NCI-H2227 treated with DMSO at 0.1 percent for 48 hours (cell line): ENCODE measurements around the gene COL4A2.
"Not testable (repeated sequence)": the region's sequence is repeated elsewhere in the genome, so short reads cannot be mapped to it uniquely, and the experiment has no call there.

Source experiments
- DNase-seq: peaks from one replicate; lab custom pipeline; 2025; lab: John Stamatoyannopoulos, UW

The COL4A2 gene

DNA sequence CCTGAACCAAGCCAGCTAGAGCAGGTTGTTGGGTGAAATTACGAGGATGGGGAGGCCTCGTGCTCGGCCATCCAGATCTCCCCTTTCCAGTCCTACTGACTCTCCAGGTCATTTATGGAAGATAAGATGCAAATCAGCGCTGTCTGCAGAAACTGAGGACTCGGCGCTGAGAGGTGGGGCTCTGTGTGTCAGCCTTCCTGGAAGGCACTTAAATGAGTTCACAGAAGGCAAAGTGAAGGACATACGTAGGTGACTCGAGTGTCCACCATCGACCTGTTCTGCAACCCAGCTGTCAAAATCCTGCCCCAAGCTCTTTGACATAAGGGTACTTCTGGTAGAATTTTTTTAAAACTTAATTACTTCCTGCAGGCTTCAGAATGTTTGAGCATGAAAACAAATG is 168.0 kb downstream of the COL4A2 start:
- no peak for DNase-seq

DNA sequence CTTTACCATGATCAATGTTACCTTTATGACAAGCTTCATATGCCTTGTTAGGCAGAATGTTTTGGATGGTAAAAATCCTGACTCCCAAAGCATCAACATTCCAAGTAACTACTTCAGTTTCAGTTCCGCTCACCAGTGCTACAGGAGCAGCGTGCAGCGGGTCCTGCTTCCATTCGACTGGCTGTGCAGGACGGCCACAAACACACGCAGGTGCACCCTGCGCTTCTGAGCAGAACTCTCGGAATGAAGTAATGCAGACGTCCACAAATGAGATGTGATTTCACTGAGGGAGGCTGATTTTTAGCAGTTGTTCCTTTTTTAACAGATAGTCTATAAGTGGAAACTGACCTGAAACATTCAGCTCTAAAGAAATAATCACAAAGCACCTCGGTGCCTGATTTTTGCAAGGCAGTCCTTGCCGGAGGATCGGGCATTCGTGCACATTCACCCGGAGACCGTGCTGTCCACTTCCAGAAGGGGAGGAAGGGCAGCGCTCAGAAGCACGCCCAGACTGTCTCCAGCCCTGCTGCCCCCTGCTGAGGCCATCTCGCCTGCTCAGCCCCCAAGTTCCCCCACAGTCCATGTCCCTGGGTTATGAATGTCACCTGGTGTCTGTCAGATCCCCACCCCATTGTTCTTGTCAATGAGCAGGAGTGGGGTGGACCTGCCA is 168.6 kb downstream of the COL4A2 start:
- no peak for DNase-seq

DNA sequence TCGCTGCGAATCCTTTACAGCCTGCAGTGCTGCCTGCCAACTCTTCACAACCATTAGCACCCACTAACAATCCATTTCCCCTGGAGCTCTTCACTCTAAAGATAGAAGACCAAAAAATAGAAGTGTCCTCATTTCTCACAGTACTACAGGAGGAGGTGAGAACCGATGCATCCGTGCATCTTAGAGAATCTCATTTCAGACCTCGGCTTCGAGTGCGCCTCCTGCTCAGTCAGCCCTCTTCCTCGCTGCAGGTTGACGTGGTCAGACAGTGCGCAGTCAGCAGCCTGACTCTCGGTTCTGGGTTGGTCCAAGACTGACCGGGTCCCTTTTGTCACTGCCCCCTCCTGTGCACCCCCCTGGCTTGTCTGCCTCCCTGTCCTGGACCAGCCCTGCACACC is 169.1 kb downstream of the COL4A2 start:
- DNase-seq = no peak

GRCh38 chr13:110477706-110478245 is 170.7 kb downstream of the COL4A2 start:
- DNase-seq = no peak

- no peak for DNase-seq
Measured at GRCh38 chr13:110478405-110479214, 171.5 kb downstream of the COL4A2 start.

GRCh38 chr13:110479215-110479545 is 172.1 kb downstream of the COL4A2 start:
- no peak for DNase-seq

GRCh38 chr13:110479648-110480047 is 172.6 kb downstream of the COL4A2 start:
- no peak for DNase-seq

DNA sequence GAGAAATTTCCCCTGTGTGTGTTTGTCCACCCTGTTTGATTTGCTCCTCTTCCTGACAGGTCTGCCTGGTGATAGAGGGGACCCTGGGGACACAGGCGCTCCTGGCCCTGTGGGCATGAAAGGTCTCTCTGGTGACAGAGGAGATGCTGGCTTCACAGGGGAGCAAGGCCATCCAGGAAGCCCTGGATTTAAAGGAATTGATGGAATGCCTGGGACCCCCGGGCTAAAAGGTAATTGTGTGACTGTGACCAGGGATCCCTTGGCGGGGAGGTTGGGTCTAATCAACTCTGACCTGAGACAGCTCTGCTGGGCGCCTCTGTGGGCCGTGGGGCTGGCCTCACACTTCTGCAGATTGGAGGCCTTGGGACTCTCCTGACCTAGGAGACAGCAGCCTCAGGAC is 173.1 kb downstream of the COL4A2 start:
- DNase-seq = no peak

GRCh38 chr13:110483386-110483968 is 176.4 kb downstream of the COL4A2 start:
- no peak for DNase-seq

DNA sequence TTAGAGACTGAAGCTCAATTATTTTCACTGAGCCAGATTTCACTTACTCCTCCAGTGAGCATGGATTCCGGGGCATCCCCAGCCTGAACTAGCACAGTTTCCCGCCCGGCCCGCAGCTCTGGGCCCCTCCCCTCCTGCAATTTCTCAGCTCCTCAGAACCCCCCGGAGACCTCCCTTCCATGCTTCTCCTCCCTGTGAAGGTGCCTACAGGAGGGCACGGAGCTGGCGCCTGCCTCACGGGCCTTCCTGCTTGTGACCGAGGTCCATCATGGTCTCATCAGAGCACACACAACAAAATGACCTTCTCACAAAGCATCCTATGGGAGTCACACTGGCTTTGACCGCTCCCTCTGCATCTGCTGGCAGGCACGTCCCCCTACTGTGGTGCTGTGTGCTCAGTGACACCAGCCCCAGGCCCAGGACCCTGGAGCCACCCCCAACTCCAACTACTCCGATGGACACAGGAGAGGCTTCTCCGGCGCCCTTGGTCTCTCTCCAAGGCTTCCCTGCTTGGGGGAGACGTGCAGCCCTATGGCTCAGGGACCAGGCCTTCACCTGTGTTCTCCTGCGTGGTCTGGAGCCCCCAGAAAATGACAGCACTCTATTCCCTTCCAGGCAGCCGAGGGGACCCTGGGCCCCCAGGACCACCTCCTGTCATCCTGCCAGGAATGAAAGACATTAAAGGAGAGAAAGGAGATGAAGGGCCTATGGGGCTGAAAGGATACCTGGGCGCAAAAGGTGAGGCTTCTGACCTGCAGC is 177.4 kb downstream of the COL4A2 start:
- DNase-seq = no peak

DNA sequence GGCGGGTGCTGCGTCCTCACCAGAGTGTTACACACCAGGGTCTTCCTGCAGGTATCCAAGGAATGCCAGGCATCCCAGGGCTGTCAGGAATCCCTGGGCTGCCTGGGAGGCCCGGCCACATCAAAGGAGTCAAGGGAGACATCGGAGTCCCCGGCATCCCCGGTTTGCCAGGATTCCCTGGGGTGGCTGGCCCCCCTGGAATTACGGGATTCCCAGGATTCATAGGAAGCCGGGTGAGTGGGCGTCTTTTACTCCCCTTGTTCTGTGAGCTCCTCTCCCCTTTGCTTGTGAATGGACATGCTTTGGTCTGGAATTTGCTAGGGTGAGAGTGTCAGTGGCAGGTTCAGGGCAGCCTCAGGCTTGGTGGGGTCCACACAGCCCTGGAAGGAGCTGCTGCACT is 178.5 kb downstream of the COL4A2 start:
- no peak for DNase-seq

GRCh38 chr13:110486061-110486715 is 179.1 kb downstream of the COL4A2 start:
- DNase-seq = no peak

DNA sequence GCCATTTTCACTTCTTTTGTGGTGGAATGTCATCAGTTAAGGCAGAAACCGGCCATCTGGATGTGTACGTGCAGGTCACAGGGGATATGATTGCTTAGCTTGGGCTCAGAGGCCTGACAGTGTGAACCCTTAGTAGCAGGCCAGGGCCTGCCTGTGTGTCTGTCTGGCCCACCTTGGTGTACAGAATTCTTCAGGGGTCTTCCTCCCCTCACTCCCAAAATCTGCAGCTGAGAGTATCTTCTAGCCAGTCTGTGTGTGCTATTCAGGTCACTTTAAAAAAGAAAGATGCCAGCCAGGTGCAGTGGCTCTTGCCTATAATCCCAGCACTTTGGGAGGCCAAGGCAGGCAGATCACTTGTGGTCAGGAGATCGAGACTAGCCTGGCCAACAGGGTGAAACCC is 179.8 kb downstream of the COL4A2 start:
- not testable (repeated sequence) for DNase-seq

- DNase-seq = no peak
Measured at GRCh38 chr13:110490009-110490770, 183.1 kb downstream of the COL4A2 start.

DNA sequence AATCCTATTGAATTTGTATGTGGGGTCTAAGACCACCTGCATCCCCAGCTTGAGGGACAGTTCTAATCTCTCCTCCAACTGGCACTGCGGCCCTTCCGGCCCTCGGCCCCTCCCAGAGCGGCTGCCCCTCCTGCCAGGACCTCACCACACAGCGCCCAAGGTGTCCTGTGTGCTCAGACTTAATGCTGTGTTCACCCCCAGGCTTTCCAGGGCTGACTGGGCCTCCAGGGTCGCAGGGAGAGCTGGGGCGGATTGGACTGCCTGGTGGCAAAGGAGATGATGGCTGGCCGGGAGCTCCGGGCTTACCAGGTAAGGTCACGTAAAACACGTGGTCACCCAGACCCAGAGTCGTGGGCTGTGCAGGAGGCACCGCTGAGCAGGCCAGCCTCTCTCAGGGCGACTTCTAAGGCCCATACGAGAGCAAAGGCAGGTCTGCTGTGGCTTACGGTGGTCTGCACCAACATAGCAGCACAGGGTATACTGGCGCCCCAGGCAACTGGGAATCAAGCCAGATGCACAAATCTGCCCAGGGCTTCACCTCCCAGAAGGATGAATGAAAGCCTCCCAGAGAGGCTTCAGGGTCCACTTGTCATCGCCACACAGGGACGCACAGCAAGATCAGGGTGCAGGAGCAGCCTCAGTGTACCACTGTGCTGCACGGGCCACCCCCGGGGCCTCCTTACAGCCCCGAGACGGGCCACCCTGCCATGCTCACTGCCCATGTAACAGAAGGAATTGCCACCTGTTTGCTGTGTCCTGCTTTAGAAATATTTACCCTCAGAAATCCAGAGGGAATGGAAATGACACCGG is 185.0 kb downstream of the COL4A2 start:
- no peak for DNase-seq

- no peak for DNase-seq
Measured at GRCh38 chr13:110492679-110493593, 185.9 kb downstream of the COL4A2 start.

DNA sequence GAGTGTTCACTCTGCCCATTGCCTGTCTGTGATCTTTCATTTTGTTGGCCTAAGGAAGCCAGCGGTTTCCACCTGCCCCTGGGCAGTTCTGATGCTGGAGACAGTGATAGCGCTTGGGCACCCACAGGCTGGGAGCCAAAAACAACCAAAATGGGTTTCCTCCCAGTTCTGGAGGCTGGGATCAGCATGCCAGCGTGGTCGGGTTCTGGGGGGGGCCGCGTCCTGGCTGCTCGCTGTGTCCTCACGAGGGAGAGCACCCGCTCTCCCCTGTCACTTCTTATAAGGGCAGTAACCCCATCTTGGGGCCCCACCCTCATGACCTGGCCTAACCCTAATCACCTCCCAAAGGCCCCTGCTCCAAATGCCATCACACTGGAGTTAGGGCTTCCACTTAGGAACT is 186.5 kb downstream of the COL4A2 start:
- DNase-seq = no peak

DNA sequence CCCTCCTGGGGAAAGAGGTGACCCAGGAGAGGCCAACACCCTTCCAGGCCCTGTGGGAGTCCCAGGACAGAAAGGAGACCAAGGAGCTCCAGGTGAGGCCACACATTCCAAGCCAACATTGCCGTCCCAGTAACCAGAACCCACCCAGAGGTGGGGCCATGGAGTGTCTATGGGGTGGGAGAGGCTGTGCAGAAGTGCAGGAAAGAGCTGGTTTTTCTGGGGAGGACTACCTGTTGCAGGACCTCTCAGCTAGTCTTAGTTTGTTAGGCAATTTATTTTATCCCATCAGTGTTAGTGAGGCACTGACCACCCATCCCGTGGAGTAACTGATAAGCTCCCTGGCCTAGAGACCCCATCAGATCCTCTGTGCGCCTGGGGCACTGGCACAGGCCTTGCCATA is 188.3 kb downstream of the COL4A2 start:
- no peak for DNase-seq

GRCh38 chr13:110495881-110496280 is 188.8 kb downstream of the COL4A2 start:
- no peak for DNase-seq
